ENCODE data around the gene APLNR.

Gene APLNR

DNA sequence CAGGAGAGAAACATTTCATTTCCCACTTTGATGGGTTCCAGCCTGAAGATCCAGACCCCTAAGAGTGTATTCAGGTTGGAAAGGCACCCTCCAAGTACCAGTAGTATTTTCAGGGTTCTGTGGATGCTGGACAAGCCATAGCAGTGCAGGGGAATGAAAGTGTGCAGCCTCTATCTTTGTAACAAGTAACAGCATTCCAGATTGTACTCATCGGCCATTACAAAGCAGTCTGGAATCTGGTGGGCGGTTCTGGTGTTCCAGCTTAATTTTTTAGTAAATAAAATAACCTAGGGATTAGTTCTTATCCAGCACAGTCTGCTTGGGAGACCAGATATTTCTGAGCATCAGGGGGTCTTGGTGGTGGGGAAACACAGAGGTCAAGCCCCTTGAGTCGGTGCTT, 22.6 kb downstream of the APLNR start:
- DNase-seq = no peak

GRCh38 chr11:57214098-57214417, 23.0 kb downstream of the APLNR start:
- DNase-seq = no peak

DNA sequence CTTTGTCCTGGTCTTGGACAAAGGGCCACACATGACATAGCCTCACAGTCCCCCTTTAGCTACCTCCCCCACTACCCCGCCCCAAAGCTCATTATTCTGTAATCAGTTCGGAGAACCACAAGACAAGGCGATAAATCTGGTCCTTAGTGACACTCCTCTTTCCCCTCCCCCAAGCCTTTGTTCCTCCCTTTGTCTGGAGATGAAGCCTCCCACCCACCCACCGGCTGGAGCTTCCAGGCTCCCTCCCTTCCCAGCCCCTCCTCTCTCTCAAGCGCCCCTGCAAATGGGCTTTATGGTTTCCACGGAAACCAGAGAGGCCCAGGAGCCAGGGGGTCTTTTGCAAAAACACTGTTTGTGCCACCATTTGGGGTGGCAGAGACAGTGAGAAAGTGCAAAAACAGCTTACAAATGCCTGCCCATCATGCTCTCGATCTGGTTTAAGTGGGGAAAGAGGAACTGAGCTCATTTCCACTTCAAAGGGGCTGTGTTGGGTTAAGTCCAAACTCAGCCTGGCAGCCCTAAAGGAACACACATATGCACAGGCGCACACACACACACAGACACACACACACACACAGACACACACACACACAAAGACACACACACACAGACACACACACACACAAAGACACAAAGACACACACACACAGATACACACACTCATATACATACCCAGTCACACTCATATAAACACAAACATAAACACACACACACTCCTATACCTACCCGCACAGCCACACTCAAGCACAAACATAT, 23.5 kb downstream of the APLNR start:
- DNase-seq = peak; percentile 12 to 13

- no peak for DNase-seq
These were observed 26.3 kb downstream of the APLNR start for GRCh38 chr11:57210781-57211180.

- DNase-seq = no peak
These were observed 29.9 kb downstream of the APLNR start for GRCh38 chr11:57207168-57207567.

DNA sequence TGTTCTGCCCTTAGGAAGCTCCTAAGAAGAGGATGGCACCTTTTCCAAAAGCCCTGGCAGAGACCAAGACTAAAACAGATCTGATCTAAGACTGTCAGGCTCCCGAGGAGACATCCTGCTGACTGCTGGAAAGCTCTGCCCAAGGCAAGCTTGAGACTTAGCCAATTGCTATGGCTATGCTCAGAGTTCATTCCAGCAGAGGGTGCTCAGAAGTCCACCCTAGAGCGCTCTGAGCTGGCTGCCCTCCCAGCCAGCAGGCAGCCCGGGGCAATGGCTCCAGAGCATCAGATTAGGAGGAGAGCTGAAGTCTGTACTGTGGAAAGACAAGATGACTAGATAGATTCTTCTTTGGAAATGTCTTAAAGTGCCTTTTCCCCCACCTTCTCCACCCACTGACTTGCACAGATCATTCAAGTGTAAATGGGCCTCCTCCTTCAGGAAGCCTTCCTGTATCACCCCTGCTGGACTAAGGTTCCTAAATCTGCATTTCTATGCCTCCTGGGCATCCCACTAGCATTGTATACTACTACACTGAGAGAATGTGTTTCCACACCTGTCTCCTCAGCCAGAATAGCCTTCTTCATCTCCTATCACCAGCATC, 31.9 kb downstream of the APLNR start:
- DNase-seq = no peak

GRCh38 chr11:57203882-57204480, 33.1 kb downstream of the APLNR start:
- no peak for DNase-seq

DNA sequence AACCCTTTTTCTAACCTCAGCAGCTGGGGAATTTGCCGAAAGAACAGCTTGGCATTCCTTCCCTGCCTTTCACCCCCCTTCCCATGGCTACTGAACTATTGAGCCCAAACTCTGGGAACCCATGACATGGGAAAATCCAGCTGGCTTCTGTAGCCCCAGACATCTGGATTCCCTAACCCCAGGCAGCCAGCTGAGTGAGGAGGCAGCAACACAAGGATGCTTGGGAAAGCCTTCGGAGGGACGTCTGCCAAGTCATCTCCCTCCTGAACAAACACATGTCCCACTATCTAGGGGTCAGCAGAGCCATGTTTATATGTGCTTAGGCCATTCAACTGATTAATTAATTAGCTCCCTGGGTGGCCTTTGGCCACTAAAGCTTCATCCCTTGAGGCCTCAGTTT, 33.7 kb downstream of the APLNR start:
- DNase-seq = no peak

DNA sequence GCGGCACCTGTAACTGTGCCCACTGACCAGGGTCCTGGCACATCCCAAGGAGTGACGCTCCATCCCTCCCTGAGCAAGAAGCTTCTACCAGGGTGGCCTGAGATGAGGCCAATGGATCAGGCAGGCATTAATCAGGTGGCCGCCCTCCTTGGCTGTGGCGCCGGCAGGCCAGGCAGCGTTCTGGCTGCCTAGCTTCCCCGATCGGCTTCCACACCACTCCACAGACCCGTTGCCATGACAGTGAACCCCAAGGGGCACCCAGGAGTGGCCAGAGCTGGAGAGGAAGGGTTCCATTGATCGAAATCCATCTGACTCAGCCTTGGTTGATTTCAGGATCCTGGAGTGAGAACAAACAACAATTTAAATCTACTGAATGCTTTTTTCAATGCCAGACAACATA, 34.8 kb downstream of the APLNR start:
- no peak for DNase-seq

DNA sequence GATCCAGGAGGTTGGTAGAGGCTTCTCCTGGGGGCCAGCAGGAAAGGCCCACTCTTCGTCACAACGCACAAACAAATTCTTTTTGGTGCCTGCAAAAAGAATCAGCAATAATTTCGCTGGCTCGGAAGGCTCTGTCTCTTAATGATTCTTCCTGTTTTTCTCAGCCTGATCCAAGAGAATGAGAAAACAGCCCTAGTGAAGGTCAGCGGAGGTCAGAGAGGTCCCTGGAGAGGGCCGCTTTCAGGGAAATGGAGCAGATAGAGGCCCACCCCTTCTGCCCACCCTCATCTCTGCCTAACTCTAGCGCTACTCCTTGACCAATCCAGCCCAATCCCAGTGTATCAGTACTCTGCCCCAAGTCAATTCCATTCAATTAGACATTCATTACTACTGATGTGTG, 36.1 kb downstream of the APLNR start:
- DNase-seq = no peak

DNA sequence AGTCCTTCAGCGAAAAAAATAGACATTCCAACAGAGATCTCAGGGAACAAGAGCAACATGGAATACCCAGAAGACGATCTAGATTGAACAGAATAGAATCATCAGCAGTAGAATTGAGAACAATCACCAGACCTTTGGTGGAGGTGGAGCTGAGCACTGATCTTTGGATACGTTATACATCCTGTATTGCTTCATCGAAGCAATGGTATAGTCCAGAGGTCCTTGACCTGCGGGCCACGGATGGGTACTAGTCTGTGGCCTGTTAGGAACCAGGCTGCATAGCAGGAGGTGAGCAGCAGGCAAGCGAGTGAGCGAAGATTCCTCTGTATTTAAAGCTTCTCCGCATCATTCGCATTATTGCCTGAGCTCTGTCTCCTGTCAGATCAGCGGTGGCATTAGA, 37.7 kb downstream of the APLNR start:
- no peak for DNase-seq

DNA sequence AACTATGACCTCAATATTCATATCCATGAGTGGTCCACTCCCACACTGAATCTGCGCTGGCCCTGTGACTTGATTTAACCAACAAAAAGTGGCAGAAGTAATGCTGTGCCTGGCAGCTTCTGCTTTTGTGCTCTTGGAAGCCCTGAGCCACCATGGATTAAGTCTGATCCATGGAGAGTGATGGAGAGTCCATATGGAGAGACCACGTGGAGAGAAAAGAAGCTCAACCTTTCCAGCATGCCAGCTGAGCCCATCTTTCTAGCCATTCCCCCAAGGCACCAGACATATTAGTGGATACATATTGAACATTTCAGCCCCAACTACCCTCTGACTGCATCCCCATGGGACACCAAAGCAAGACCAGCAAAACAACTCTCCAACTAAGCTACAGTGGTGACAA, 39.3 kb downstream of the APLNR start:
- no peak for DNase-seq

GRCh38 chr11:57196596-57196995, 40.5 kb downstream of the APLNR start:
- DNase-seq = no peak

- DNase-seq = peak in 1 of 2 donors; percentile 9
These were observed 44.7 kb downstream of the APLNR start for GRCh38 chr11:57192316-57192715.

DNA sequence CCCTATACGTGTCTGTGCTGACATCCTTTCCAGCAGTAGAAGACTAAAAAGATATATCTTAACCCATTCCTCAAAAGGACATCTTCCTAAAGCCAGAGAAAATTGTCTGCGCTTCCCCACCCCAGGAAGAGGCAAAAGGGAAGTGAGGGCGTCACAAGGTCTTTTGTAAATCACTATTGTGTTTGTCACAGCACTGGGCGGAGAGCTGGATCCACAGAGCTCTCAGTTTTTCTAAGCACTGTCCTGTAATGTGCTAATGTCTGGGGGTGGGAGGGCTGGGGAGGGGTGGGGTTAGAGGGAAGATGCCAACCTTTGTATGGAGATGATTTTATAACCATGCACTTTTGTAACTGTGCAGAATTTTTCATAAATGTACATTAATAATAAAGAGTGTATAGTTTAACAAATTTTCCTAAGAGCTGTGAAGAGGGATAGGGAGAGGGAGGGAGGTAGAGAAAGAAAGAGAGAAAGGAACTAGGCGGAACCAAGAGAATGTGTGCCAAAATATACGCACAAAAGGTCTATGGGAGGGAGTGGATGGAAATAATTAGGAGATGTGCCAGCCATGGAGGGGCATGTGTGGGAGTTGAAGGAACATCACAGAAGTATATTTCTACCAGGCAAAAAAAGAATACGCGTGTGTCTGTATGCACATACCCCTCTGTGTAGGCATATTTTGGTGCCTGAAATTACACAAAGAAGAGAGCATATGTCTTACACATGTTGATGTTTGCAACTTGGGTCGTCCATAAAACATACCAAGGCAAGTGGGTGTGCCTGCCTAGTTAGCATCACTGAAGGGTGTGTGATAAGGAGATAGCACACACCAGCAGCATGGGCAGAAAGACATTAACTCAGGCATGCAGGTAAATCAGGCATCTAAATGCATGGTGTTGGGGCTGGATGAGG, 45.5 kb downstream of the APLNR start:
- peak in 1 of 2 donors; percentile 1 for DNase-seq

DNA sequence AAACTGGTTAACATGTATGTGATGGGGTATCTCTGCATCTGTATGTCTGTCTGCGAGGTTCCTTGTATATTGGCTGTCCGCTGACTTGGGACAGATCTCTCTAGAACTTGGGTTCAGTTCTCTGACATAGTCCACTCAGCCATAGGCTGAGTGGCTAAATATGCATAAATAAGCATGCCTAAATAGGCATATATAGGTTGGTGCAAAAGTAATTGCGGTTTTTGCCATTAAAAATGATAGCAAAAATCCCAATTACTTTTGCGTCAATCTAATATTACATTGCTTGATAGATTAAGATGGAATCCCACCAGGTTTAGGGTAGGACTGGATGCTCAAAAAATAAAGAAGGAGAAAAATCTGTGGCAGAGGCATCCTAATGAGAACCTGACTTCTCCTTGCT, 46.5 kb downstream of the APLNR start:
- DNase-seq = no peak

Data from inflammatory macrophage treated with lipopolysaccharide for 1 hour (primary cell).